Measurements from ENCODE around the gene SPAG16. TPM values are rescaled to one million over a fixed set of nuclear protein-coding genes. Genes with fewer than 3 reads are reported as not detected.

SPAG16 gene
- total RNA-seq, 4 donors from 2014 or later = 25.6 to 37.5 (median 26.3) TPM

- WGBS, 2 donors = 67 to 69% methylated on average over 1 of the region's 1 CpG
- intact Hi-C loops (cut with DNase I; ENCODE audit: low total_unique reads) = no loop called here
Measured at GRCh38 chr2:214242797-214243196, 958.5 kb downstream of the SPAG16 start.

DNA sequence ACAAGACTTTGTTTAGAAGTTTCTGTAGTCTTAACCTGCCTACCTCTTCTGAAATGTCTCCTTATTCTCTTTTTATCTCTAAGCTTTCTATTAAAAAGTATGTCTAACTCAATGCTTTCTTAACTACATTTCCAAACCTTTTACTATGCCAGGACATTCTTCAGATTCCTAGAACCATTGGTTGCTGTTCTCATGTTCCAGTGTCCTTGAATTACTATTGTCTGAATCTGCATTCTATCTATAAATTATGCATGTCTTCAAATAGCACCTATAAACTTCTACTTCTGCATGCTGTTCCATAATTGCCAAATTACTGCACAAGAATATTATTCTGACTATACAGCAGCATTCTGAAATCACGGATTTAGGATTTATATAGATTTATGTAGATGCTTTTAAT, 960.6 kb downstream of the SPAG16 start:
- 64 to 75% methylated on average over 1 of the region's 1 CpG for WGBS, 2 donors
- TF ChIP-seq POLR2A (IDR thresholded peaks at IDR 0.05) = no peak
- TF ChIP-seq, protein P1, sequence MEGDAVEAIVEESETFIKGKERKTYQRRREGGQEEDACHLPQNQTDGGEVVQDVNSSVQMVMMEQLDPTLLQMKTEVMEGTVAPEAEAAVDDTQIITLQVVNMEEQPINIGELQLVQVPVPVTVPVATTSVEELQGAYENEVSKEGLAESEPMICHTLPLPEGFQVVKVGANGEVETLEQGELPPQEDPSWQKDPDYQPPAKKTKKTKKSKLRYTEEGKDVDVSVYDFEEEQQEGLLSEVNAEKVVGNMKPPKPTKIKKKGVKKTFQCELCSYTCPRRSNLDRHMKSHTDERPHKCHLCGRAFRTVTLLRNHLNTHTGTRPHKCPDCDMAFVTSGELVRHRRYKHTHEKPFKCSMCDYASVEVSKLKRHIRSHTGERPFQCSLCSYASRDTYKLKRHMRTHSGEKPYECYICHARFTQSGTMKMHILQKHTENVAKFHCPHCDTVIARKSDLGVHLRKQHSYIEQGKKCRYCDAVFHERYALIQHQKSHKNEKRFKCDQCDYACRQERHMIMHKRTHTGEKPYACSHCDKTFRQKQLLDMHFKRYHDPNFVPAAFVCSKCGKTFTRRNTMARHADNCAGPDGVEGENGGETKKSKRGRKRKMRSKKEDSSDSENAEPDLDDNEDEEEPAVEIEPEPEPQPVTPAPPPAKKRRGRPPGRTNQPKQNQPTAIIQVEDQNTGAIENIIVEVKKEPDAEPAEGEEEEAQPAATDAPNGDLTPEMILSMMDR (IDR thresholded peaks at IDR 0.05) = no peak
- DNase-seq (ENCODE audit: low spot score in 2 of 2) = no peak
- intact Hi-C loops (cut with DNase I; ENCODE audit: low total_unique reads) = no loop called here
- no peak overlapping the region for H3K4me3 ChIP-seq (ENCODE audit: low read depth, poor library complexity, severe bottlenecking)

More at GRCh38 chr2:214242797-214243196, 958.5 kb downstream of the SPAG16 start:
- no peak overlapping the region for H3K4me3 ChIP-seq (ENCODE audit: low read depth, poor library complexity, severe bottlenecking)
- no peak for DNase-seq (ENCODE audit: low spot score in 2 of 2)
- TF ChIP-seq POLR2A (IDR thresholded peaks at IDR 0.05) = no peak
- TF ChIP-seq, protein P1 (IDR thresholded peaks at IDR 0.05) = no peak

GRCh38 chr2:214246417-214246816, 962.2 kb downstream of the SPAG16 start:
- H3K4me3 ChIP-seq (ENCODE audit: low read depth, poor library complexity, severe bottlenecking) = no peak overlapping the region
- TF ChIP-seq, protein P1 (IDR thresholded peaks at IDR 0.05) = no peak
- no peak for TF ChIP-seq POLR2A (IDR thresholded peaks at IDR 0.05)
- intact Hi-C loops (cut with DNase I; ENCODE audit: low total_unique reads) = no loop called here
- DNase-seq (ENCODE audit: low spot score in 2 of 2) = no peak

DNA sequence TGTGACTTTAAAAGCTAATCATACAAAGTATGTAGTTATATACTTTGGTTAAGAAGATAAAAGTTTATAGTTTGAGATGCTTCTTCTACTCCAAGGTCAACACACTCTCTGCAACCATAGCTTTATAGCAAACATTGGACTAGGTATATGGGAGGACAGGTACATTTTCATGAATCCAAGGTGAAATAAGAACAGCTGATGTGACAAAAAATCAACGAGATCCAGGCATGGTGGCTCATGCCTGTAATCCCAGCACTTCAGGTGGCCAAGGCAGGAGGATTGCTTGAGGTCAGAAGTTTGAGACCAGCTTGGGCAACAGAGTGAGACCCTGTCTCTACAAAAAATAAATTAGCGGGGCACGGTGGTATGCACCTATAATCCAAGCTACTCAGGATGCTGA, 963.3 kb downstream of the SPAG16 start:
- 82 to 94% methylated on average over 3 of the region's 3 CpGs for WGBS, 2 donors
- TF ChIP-seq POLR2A (IDR thresholded peaks at IDR 0.05) = no peak
- TF ChIP-seq, protein P1 (IDR thresholded peaks at IDR 0.05) = no peak
- H3K4me3 ChIP-seq (ENCODE audit: low read depth, poor library complexity, severe bottlenecking) = no peak overlapping the region
- intact Hi-C loops (cut with DNase I; ENCODE audit: low total_unique reads) = no loop called here
- DNase-seq (ENCODE audit: low spot score in 2 of 2) = no peak

- intact Hi-C loops (cut with DNase I; ENCODE audit: low total_unique reads) = no loop called here
- no peak overlapping the region for H3K4me3 ChIP-seq (ENCODE audit: low read depth, poor library complexity, severe bottlenecking)
- no peak for DNase-seq (ENCODE audit: low spot score in 2 of 2)
- TF ChIP-seq, protein P1 (IDR thresholded peaks at IDR 0.05) = no peak
- no peak for TF ChIP-seq POLR2A (IDR thresholded peaks at IDR 0.05)
- 34 to 40% methylated on average over 1 of the region's 1 CpG for WGBS, 2 donors
Measured at GRCh38 chr2:214255046-214255445, 970.8 kb downstream of the SPAG16 start.

DNA sequence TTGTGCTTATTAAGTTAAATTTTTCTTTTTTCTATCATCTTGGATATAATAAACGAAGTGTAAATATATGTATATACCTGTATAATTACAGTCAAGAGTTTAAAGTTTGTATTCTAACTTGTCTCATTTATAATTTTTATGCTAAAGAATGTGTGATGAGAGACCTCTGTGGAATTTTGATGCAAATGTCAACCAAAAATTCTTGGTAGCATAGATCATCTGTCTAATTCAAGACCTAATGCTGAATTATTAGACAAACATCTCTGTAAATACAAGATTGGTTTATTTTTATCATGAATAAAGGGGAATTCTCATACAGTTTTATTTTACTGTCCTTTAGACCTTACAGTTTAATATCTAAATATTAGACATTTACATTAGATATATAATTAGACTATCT, 977.4 kb downstream of the SPAG16 start:
- 77 to 79% methylated on average over 1 of the region's 1 CpG for WGBS, 2 donors
- TF ChIP-seq, protein P1 (IDR thresholded peaks at IDR 0.05) = no peak
- TF ChIP-seq POLR2A (IDR thresholded peaks at IDR 0.05) = no peak
- no peak for DNase-seq (ENCODE audit: low spot score in 2 of 2)
- intact Hi-C loops (cut with DNase I; ENCODE audit: low total_unique reads) = no loop called here
- H3K4me3 ChIP-seq (ENCODE audit: low read depth, poor library complexity, severe bottlenecking) = no peak overlapping the region
